Activated CD8-positive, alpha-beta memory T cell treated with anti-CD3 and anti-CD28 coated beads, Interleukin-2, amount 50 U/mL, for 1 hour (primary cell): ENCODE measurements around the gene ITGAD.

Experiments
- DNase-seq: peaks from one replicate; pipeline ENCODE4 v3.0.0-alpha.2; 2020; ENCODE audit errors: extremely low read depth

ITGAD gene

GRCh38 chr16:31393056-31393455 lies at the start of gene ITGAD:
TSS of gene ITGAD (plus strand) at chr16:31393335. CDS start at chr16:31393361, 26 bp downstream.
- DNase-seq, result no peak

DNA sequence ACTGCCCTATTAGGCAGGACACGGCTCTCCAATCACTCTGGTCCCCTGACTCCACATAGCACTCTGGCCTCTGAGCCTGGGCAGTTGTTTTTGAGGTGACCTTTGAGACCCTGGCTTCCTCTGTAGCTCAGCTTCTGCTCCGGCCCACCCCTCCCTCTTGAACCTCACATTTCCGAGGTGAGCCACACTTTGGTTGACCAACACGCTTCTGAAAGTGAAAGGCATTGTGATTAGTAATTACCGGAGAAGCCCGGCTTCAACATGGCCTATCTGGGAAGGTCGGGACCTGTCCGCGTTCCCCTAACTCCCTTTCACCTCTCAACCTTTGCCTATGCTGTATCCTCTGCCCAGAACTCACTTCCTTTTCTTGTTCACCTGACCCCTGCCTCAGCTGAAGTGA lies 48.4 kb upstream of the ITGAD start:
- DNase-seq, result no peak

- no peak for DNase-seq
These were observed 45.7 kb upstream of the ITGAD start for GRCh38 chr16:31347445-31347844.

DNA sequence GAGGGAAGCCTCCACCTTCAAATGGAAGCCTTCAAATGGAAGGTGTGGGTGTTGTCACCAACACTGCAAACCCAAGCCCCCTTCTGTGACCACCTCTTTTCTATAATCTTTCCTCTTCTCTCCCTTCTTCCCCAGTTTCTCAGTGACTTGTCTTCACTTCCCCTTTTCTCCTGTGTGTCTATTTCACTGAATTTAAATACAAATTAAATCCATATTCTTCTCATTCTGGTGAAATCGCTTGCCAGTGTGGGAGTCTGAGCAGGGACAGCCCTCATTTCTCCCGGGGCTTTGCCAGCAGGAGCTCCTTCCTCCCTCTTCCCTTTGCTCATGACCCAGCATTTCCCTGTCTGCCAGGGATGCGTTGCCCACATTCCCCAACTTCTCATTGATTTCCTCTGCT lies 44.6 kb upstream of the ITGAD start:
- DNase-seq, result no peak

DNA sequence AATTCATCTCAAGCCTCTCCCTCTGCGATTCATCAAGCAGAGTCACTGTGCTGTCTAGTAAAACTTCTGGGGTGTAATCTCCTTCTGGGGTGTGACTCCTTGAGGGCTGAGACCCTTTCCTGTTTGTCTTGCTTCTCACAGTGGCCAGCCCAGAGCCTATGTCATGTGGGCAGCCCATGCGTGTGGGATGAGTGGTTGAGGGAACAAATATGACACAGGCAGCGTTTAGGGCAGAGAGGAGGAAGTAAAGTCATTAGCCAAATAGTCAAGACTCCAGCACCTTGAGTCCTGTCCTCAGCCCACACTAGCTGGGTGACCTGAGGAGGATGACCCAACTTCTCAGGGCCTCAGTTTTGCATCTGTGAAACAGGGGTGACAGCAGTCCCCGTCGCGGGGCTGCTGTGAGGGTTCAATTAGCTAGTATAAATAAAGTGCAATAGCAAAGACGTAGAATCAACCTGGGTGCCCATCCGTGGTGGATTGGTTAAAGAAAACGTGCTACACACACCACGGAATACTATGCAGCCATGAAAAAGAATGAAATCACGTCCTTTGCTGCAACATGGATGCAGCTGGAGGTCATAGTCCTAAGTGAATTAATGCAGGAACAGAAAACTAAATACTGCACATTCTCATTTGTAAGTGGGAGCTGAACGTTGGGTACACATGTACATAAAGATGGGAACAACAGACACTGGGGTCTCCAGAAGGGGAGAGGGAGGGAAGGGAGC lies 42.7 kb upstream of the ITGAD start:
- no peak for DNase-seq

DNA sequence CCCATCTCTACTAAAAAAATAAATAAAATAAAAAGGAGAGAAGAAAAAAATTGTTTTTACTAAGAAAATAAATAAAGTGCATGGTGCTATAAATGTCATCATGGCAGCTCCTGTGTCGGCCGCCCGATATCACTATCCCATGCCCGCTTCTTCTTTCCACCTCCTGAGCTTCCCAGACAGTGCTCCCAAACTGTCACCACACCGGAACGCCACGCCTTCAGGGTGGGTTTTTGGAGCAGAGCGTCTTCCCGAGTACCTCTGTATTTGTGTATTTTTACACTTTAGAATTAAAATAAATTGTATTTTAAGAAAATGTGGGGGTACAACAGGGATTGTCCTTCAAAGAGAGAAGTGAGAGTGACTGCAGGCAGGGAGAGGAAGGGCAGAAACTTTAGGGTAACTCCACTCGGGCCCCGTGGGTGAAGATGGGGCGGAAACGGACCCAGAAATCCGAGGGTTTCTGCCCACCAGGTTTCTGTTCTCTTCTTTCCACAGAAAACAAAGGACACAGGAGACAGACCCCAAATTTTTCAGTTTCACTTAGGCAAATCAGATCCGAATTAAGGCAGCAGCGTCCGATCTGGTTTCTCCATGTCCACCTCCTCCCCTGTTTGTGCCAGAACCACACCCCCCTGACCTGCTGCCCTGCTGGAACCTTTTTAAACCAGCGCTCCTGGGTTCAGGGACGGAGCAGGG lies 41.7 kb upstream of the ITGAD start:
- DNase-seq, result no peak

GRCh38 chr16:31351942-31352325 lies 41.2 kb upstream of the ITGAD start:
- DNase-seq, result no peak

DNA sequence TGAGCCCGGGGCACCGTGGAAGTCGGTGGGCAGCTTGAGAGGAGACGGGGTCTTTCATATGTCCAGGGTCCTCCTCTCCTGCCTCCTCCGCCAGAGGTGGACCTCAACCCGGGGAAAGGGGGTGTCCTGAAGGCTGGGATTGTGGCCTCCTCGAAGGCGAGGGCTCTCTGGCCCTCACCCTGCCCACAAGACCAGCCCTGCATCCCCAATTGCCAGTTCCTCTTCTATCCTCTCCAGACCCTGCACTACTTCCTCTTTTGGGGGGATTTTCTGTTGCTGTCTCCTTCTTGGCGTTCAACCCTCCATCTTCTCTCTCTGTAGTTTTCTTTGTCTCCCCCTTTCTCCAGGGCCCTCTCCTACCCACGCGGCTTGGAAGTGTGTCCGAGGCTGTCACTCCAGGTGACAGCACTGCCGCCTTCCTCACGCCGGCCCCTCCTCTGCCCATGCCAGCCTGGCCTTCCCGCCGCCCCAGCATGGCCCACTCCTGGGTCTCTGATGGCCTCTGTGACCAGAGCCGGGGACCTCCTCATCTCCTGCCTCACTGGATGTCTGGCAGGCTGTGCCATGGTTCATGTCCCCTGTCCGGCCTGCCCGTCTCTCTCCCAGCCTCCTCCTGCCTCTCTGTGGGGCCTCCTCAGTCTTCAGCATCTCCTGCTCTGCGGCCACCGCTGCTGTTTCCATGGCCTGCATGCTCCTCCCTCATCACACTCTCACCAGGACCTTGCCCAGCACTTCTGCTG lies 40.6 kb upstream of the ITGAD start:
- no peak for DNase-seq

GRCh38 chr16:31354394-31355291 lies 38.5 kb upstream of the ITGAD start, which contains the start of gene ITGAX:
TSS of gene ITGAX (plus strand) at chr16:31355176. CDS start at chr16:31355255, 79 bp downstream.
- no peak for DNase-seq

DNA sequence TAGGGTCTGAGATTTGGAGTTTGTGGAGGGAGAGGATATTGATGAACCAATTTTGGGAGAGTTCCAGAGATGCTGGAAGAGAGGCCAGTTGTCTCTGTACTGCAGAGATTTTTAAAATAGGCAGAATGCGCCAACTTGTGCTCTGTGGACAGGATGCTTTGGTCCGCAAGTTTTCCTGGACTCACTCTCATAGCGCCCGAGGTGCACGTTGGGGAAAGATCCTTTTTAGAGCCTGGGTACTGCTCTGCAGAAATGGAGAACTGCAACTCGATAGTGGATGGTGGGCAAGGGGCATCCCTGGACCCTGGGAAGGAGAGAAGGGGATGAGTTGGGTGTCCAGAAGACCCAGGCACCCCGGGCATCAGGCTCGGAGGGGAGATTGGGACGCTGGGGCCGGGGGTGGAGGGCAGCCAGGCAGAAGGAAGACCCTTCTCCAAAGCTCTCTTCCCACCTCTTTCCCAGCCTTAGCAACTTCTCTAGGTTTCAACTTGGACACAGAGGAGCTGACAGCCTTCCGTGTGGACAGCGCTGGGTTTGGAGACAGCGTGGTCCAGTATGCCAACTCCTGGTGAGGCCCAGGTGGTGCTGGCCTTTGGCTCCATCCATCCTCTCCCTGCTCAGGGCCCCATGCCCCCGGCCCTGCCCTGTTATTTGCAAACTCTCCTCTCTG lies 37.6 kb upstream of the ITGAD start:
- no peak for DNase-seq

GRCh38 chr16:31356566-31357323 lies 36.4 kb upstream of the ITGAD start:
- no peak for DNase-seq

DNA sequence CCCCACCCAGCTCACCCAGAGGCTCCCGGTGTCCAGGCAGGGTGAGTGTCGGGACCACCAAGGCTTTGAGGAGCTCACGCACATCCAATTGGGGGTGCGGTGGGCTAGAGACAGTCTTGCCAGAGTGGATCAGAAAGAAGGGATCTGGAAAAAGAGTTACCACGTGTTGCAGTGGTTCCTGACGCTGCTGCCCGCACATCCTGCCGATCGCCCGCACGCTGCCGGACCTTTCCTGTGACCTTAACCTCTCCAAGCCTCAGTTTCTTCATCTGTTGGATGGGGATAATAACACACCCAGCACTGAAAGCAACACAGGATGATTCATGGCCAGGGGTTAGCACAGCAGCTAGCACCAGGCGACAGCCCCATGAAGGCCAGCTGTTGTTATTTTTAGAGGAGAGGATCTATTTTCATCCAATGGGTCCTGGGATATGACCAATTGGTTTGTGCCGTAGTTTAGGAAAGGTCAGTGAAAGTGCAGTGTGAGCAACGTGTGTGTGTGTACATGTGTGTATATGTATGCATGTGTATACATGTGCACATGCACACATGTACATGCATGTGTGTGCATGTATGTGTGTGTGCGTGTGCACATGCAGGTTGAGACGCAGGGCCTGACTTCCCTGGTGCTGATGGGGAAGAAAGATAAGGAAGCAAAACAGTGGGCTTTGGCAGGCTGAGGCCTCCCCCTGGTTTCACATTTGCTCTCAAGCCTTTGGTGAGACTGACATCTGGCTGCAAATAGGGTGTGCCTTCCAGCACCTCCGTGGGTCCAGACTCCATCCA lies 35.6 kb upstream of the ITGAD start:
- DNase-seq, result no peak

DNA sequence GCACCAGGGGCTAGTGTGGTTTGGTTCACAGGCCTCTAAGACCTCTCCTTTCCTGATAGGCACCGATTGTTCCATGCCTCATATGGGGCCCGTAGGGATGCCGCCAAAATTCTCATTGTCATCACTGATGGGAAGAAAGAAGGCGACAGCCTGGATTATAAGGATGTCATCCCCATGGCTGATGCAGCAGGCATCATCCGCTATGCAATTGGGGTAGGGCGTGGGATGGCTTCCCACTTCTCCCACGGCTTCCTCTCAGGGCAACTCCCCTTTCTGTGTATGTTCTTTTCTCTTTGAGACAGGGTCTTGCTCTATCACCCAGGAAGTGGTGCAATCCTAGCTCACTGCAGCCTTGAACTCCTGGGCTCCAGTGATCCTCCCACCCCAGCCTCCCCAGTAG lies 32.9 kb upstream of the ITGAD start:
- DNase-seq, result no peak

GRCh38 chr16:31361201-31362110 lies 31.7 kb upstream of the ITGAD start:
- no peak for DNase-seq

DNA sequence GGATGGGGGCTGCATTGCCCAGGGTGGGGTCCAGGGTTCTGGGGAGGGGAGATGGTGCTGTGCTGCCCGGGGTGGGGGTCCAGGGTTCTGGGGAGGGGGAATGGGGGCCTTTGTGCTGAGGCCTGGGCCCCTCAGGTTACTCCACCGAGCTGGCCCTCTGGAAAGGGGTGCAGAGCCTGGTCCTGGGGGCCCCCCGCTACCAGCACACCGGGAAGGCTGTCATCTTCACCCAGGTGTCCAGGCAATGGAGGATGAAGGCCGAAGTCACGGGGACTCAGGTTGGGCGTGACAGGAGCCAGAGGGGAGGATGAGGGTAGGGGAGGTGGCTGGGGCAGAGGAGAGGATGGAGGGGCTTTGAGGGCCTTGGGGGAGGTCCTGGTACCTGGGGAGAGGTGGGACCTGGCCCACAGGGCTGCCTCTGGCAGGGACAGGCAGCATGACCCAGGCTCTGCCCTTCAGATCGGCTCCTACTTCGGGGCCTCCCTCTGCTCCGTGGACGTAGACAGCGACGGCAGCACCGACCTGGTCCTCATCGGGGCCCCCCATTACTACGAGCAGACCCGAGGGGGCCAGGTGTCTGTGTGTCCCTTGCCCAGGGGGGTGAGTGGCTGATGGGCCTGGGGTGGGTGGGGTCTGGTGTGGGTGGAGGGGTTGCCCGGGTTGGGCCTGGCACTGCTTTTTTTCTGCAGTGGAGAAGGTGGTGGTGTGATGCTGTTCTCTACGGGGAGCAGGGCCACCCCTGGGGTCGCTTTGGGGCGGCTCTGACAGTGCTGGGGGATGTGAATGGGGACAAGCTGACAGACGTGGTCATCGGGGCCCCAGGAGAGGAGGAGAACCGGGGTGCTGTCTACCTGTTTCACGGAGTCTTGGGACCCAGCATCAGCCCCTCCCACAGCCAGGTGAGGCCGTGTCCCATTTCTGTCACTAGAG lies 30.4 kb upstream of the ITGAD start:
- no peak for DNase-seq

DNA sequence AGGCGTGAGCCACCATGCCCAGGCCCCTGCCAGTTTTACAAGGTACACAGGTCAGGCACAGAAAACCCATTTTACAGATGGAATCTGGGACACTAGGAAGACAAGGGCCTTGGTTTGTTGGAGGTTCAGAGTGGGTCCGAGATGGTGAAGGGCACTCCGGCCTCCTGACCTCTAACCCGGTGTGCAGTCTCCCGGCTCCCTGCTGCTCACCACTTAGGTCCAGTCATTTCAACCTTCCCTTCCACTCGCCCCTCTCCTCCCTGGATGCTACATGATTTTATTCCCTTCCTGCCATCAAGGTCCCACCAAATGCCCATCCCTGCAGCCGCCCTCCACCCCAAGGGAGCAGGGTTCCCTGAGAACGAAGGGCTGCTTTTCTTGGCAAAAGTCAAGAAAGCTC lies 29.4 kb upstream of the ITGAD start:
- DNase-seq, result no peak

DNA sequence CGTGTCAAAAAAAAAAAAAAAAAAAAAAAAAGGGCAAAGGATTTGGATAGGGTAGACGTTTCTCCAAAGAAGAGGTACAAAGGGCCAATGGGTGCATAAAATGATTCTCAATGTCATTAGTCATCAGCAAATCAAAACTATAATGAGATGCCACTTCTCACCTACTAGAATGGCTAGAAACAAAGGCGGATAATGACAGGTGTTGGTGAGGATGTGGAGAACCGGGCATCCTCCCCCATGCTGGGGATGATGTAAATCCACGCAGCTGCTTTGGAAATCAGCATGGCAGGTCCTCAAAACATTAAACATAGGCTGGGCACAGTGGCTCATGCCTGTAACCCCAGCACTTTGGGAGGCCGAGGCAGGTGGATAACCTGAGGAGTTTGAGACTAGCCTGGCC lies 28.7 kb upstream of the ITGAD start:
- DNase-seq, result no peak
